NB4 (cell line): ENCODE data around the gene SCAF1.

Source experiments
- CTCF ChIP-seq: IDR thresholded peaks from one replicate; pipeline ENCODE4 v1.5.1; 2012; ENCODE audit warnings: low read depth, low read length
- MAX ChIP-seq: IDR thresholded peaks from 2 replicates; pipeline ENCODE4 v1.6.1; 2011; ENCODE audit warnings: low read depth, low read length
- MYC ChIP-seq: IDR thresholded peaks from 2 replicates; pipeline ENCODE4 v1.6.1; 2011; ENCODE audit warnings: low read depth, low read length
- POLR2A ChIP-seq: IDR thresholded peaks from 2 replicates; pipeline ENCODE4 v1.6.1; 2011; ENCODE audit warnings: mild to moderate bottlenecking; ENCODE audit not compliant: insufficient read length; ENCODE audit errors: extremely low read depth

GRCh38 chr19:49597703-49597974 lies 44.4 kb upstream of the SCAF1 start:
- TF ChIP-seq CTCF (no peak), POLR2A (no peak), MAX (no peak), MYC (no peak)
